Testis (tissue), 2 donors: Measurements from ENCODE around the gene MKNK1.

Experiments
- CTCF ChIP-seq, 3 experiments: fragments of 450-650 bp in 2 of 3; fragments of 200-600 bp in 1 of 3; sonication (generic) in 1 of 3; IDR thresholded peaks; one replicate each; pipeline ENCODE4 v1.5.1; 2016 to 2019; ENCODE audit warnings: antibody characterized with exemption in 3 of 3, mild to moderate bottlenecking in 2 of 3, moderate library complexity in 1 of 3
- POLR2A ChIP-seq: fragments of 450-650 bp; IDR thresholded peaks from one replicate; pipeline ENCODE4 v1.6.1; 2017; ENCODE audit warnings: antibody characterized with exemption, mild to moderate bottlenecking, moderate library complexity

GRCh38 chr1:46508757-46509156, 95.3 kb downstream of the MKNK1 start:
- no peak for TF ChIP-seq CTCF (IDR thresholded peaks at IDR 0.05)
- TF ChIP-seq POLR2A = no peak
